ENCODE results near the gene C5. TPM values are rescaled to one million over a fixed set of nuclear protein-coding genes. Genes with fewer than 3 reads are reported as not detected.

C5 gene
- total and polyA plus RNA-seq, 9 of the 15 experiments (the other 6 are each of a cell fraction or from before 2014, with no cell fraction given): 0.08 to 0.91 (median 0.42) TPM

DNA sequence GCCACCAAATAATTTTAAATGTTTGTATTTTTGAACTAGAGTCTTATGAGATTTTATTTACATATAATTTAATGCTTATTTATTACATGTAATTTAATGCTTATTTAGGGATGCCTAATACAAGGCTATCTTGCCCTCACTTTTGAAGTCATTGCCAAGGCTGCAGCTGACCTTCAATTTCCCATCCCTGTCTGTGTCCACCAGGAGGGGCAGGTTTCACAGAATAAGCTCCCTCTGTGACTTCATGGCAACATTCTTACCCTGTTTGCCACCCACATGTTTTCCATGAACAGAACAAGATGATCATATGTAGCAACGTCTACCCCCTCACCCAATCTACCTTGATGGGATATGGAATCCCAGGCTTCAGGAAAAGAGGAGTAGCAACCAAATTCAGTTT, 27.0 kb downstream of the C5 start (continued):
- 0 out of 2 replicates have a peak, but pooled peaks have one; percentile 9 for TF ChIP-seq SMC3 (conservative IDR thresholded peaks at IDR 0.05; ENCODE audit: insufficient read depth, low read depth, low read length)
- TF ChIP-seq KLF16 (IDR thresholded peaks at IDR 0.05): no peak
- peak; percentile 16 to 40 (median 26); a peak in 3 of 6 replicates for TF ChIP-seq CTCF (IDR thresholded peaks at IDR 0.05 in 2 of 3, conservative IDR thresholded peaks at IDR 0.05 in 1 of 3; ENCODE audit: insufficient read depth in 2 of 3, low read depth in 1 of 3, low read length in 3 of 3)
- TF ChIP-seq EWSR1 (IDR thresholded peaks at IDR 0.05; ENCODE audit: borderline replicate concordance, low read depth, partially characterized antibody): no peak
- no peak for TF ChIP-seq ZNF449 (CRISPR knock-in tag; IDR thresholded peaks at IDR 0.05)
- TF ChIP-seq EZH2 (IDR thresholded peaks at IDR 0.05; ENCODE audit: borderline replicate concordance, low read depth, low read length): no peak
- TF ChIP-seq E2F3 (CRISPR knock-in tag; IDR thresholded peaks at IDR 0.05): no peak
- TF ChIP-seq WHSC1 (IDR thresholded peaks at IDR 0.05; ENCODE audit: low read length): no peak
- no peak for TF ChIP-seq NUFIP1 (IDR thresholded peaks at IDR 0.05; ENCODE audit: partially characterized antibody)
